K562 (cell line): ENCODE data around the gene HLF. TPM values are rescaled to one million over a fixed set of nuclear protein-coding genes. Genes with fewer than 3 reads are reported as not detected.

Source experiments
- ATAC-seq: fragments of 200-7000 bp; cut with Tn5 transposase; 3 replicates; pipeline ENCODE4 v1.9.1; 2020; ENCODE audit warnings: moderate library complexity
- BruUV-seq: library from RNA; stranded (reverse); fragments of 400-500 nt; replicated peaks from 2 replicates; lab custom pipeline; 2021; lab: Mats Ljungman, UMichigan
- CTCF ChIA-PET: fragments of 300-600 bp; formaldehyde crosslinking; extraction: SDS; loops from one replicate; lab custom pipeline; 2021; ENCODE audit warnings: low intra/inter-chr PET ratio; lab: Yijun Ruan, JAX
- POLR2A ChIA-PET: fragments of 300-600, 350-650 bp; sonication (Branson Sonifier 250); formaldehyde crosslinking; extraction: SDS; loops from one replicate; lab custom pipeline; 2021; ENCODE audit warnings: antibody characterized with exemption, inconsistent platforms; lab: Yijun Ruan, JAX
- DNase-seq, 4 experiments: peaks; one replicate each; pipeline versions ENCODE4 v3.0.0 to v3.0.0-alpha.2; 2011 to 2018; ENCODE audit warnings: low spot score in 3 of 4, mixed read lengths in 3 of 4; ENCODE audit errors: extremely low read depth in 1 of 4
- FAIRE-seq: peaks from 2 replicates; lab custom pipeline; 2011; peaks lifted over from hg19 to GRCh38; lab: Jason Lieb, UNC
- H2AFZ ChIP-seq: 2 replicates; pipeline ENCODE4 v1.6.0; 2011; ENCODE audit warnings: low read depth, low read length, control low read depth, inconsistent platforms
- H3K27ac ChIP-seq: fragments of 200-600 bp; 3 replicates; pipeline ENCODE4 v1.8.0; 2011; ENCODE audit warnings: low read depth, mild to moderate bottlenecking, control low read depth, inconsistent platforms, low read length, moderate library complexity, mixed read lengths; ENCODE audit errors: extremely low read depth
- H3K27me3 ChIP-seq, 2 experiments: fragments of 300-600 bp in 1 of 2; 2 replicates in 1 of 2; 3 replicates in 1 of 2; pipeline versions ENCODE4 v1.6.0 to v1.8.0; 2011; ENCODE audit warnings: inconsistent platforms in 2 of 2, low read length in 2 of 2, mild to moderate bottlenecking in 1 of 2, mixed read lengths in 1 of 2, moderate library complexity in 1 of 2; ENCODE audit not compliant: control insufficient read depth in 2 of 2, insufficient read depth in 2 of 2
- H3K36me3 ChIP-seq: fragments of 300-600 bp; 3 replicates; pipeline ENCODE4 v1.8.0; 2011; ENCODE audit warnings: mild to moderate bottlenecking, low read length, inconsistent platforms; ENCODE audit not compliant: control insufficient read depth, insufficient read depth
- H3K4me1 ChIP-seq, 2 experiments: fragments of 200-600 bp in 1 of 2; replicated peaks in 1 of 2; 2 replicates in 1 of 2; 3 replicates in 1 of 2; pipeline versions ENCODE4 v1.5.1 to v1.8.0; 2011; ENCODE audit warnings: inconsistent platforms in 2 of 2, low read length in 2 of 2, mild to moderate bottlenecking in 1 of 2, mixed read lengths in 1 of 2, moderate library complexity in 1 of 2; ENCODE audit not compliant: control insufficient read depth in 2 of 2, insufficient read depth in 2 of 2
- H3K4me2 ChIP-seq: 2 replicates; pipeline ENCODE4 v1.6.1; 2011; ENCODE audit warnings: low read length, control low read depth, inconsistent platforms, mixed read lengths; ENCODE audit not compliant: insufficient read depth
- H3K4me3 ChIP-seq: fragments of 200-600 bp; sonication (generic), shearing (Covaris generic); 2 replicates; pipeline ENCODE4 v1.5.1; 2016; ENCODE audit warnings: control low read depth, inconsistent platforms
- H3K79me2 ChIP-seq: fragments of 200-600 bp; 3 replicates; pipeline ENCODE4 v1.8.0; 2011; ENCODE audit warnings: low read length, inconsistent platforms; ENCODE audit not compliant: control insufficient read depth, insufficient read depth
- H3K9ac ChIP-seq, 2 experiments: 2 replicates each; pipeline versions ENCODE4 v1.6.0 to v1.6.1; 2011; ENCODE audit warnings: low read depth in 2 of 2, low read length in 2 of 2, control low read depth in 1 of 2, inconsistent platforms in 1 of 2, mild to moderate bottlenecking in 1 of 2, mixed read lengths in 1 of 2; ENCODE audit not compliant: insufficient read depth in 1 of 2
- H3K9me1 ChIP-seq: one replicate; pipeline ENCODE4 v1.6.0; 2011; ENCODE audit warnings: inconsistent platforms, mild to moderate bottlenecking, low read length, moderate library complexity; ENCODE audit not compliant: control insufficient read depth, insufficient read depth
- H3K9me3 ChIP-seq: replicated peaks from 2 replicates; pipeline ENCODE4 v1.5.1; 2011; ENCODE audit warnings: low read depth, low read length, inconsistent platforms; ENCODE audit not compliant: control insufficient read depth, insufficient read depth
- H4K20me1 ChIP-seq: replicated peaks from 2 replicates; pipeline ENCODE4 v1.6.1; 2011; ENCODE audit warnings: low read length, inconsistent platforms, mixed read lengths; ENCODE audit not compliant: control insufficient read depth, insufficient read depth
- CTCF ChIP-seq, 3 experiments: IDR thresholded peaks in 2 of 3; conservative IDR thresholded peaks in 1 of 3; 2 replicates each; pipeline ENCODE4 v1.5.1; 2011 to 2012; ENCODE audit warnings: low read length in 3 of 3, mild to moderate bottlenecking in 3 of 3, control low read depth in 2 of 3, improper control_type of control experiment in 1 of 3, inconsistent platforms in 1 of 3, low read depth in 1 of 3, mixed read lengths in 1 of 3, moderate library complexity in 1 of 3; ENCODE audit not compliant: insufficient read depth in 2 of 3
- DACH1 ChIP-seq: fragments of 450-650 bp; IDR thresholded peaks from 2 replicates; pipeline ENCODE4 v1.6.1; 2018; ENCODE audit not compliant: partially characterized antibody
- ETV1 ChIP-seq: fragments of 450-650 bp; conservative IDR thresholded peaks from 2 replicates; pipeline ENCODE4 v1.6.1; 2016; ENCODE audit warnings: missing genetic modification characterization, control low read depth, low read depth, missing compliant biosample characterization
- HMGN3 ChIP-seq: IDR thresholded peaks from 2 replicates; pipeline ENCODE4 v1.6.1; 2011; ENCODE audit warnings: borderline replicate concordance, low read depth, mild to moderate bottlenecking, mixed read lengths, low read length; ENCODE audit not compliant: insufficient read length; ENCODE audit errors: extremely low read depth
- HOXB6 ChIP-seq: fragments of 250-450 bp; sonication (Bioruptor Pico); IDR thresholded peaks from 2 replicates; pipeline ENCODE4 v1.5.1; 2022; ENCODE audit warnings: mild to moderate bottlenecking, borderline replicate concordance
- MIER1 ChIP-seq: fragments of 450-650 bp; IDR thresholded peaks from 2 replicates; pipeline ENCODE4 v1.6.1; 2016; ENCODE audit warnings: antibody characterized with exemption, mild to moderate bottlenecking, low read depth
- NELFE ChIP-seq: IDR thresholded peaks from 2 replicates; pipeline ENCODE4 v1.6.1; 2011; ENCODE audit warnings: mild to moderate bottlenecking; ENCODE audit not compliant: insufficient read depth, insufficient read length
- NFYB ChIP-seq: IDR thresholded peaks from 2 replicates; pipeline ENCODE4 v1.6.1; 2011; ENCODE audit warnings: mild to moderate bottlenecking, moderate library complexity; ENCODE audit not compliant: insufficient read length; ENCODE audit errors: extremely low read depth
- SRSF3 ChIP-seq: fragments of 200-400 bp; formaldehyde crosslinking; IDR thresholded peaks from 2 replicates; pipeline ENCODE4 v1.6.1; 2016; ENCODE audit warnings: mild to moderate bottlenecking, low read length, moderate library complexity; ENCODE audit not compliant: insufficient read depth
- ZNF408 ChIP-seq: fragments of 250-450 bp; sonication (Bioruptor Pico); IDR thresholded peaks from 2 replicates; pipeline ENCODE4 v1.4.0; 2020; ENCODE audit warnings: low read depth, mild to moderate bottlenecking, moderate library complexity
- ZNF766 ChIP-seq: fragments of 200-800 bp; sonication (Bioruptor generic); conservative IDR thresholded peaks from 2 replicates; pipeline ENCODE4 v1.6.1; 2016; ENCODE audit warnings: missing genetic modification characterization, missing compliant biosample characterization
- WGBS: fragments of 100-300 bp; shearing (Covaris generic); methylation state at CpG from one replicate; pipeline ENCODE4 v1.1.6; 2016; ENCODE audit warnings: low coverage, mixed read lengths; ENCODE audit not compliant: insufficient coverage; ENCODE audit errors: missing lambda C conversion rate; 5-methylcytosine and 5-hydroxymethylcytosine counted together
- in situ Hi-C: fragments of 300-500 bp; cut with MboI; formaldehyde crosslinking; loops from 4 replicates; pipeline ENCODE4 v1.15.0; 2018; ENCODE audit warnings: inconsistent platforms, mixed read lengths
- intact Hi-C: fragments of 100-400 bp; cut with micrococcal nuclease; formaldehyde crosslinking; loops from 2 replicates; pipeline ENCODE4 v1.14.2; 2022
- polyA plus RNA-seq, 8 experiments: library from polyadenylated mRNA; depleted of rRNA in 4 of 8; stranded (reverse) in 5 of 8; unstranded in 3 of 8; fragments of >200 nt; fragmentation: Nextera tagmentation in 2 of 8; fragmentation: Illumina TruSeq in 1 of 8; extraction: Ambion mirVana in 2 of 8; extraction: Trizol in 1 of 8; gene quantifications; 2 replicates each; pipeline versions ENCODE4 v1.2.1 to v1.2.3, GENCODE V29; 2011 to 2014; ENCODE audit warnings: inconsistent platforms in 1 of 8, missing spikeins in 1 of 8
- total RNA-seq, 7 experiments: library from RNA; depleted of rRNA in 6 of 7; stranded (reverse); fragments of >200 nt in 6 of 7; fragmentation: Illumina TruSeq in 2 of 7; extraction: Trizol in 2 of 7; gene quantifications; 2 replicates each; pipeline versions ENCODE4 v1.2.1 to v1.2.3, GENCODE V29; 2011 to 2021; ENCODE audit warnings: low replicate concordance in 1 of 7

The HLF gene
- total and polyA plus RNA-seq, 9 of the 15 experiments (the other 6 are each of a cell fraction or from before 2014, with no cell fraction given) = 0.03 to 0.24 (median 0.09) TPM

DNA sequence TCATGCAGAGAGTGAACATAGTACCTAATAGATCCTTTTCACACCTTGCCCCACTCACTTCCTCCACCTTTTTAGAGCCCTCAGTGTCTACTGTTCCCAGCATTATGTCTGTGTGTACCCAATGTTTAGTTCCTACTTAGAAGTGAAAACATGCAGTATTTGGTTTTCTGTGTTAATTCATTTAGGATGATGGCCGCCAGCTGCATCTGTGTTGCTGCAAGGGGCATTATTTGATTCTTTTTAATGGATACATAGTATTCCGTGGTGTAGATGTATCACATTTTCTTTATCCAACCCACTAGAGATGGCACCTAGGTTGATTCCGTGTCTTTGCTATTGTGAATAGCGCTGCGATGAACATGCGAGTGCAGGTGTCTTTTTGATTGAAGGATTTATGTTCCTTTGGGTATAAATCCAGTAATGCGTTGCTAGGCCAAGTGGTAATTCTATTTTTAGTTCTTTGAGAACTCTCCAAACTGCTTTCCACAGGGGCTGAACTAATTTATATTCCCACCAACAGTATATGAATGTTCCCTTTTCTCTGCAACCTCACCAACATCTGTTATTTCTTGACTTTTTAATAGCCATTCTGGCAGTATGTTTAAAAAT, 47.1 kb downstream of the HLF start (continued):
- no peak for TF ChIP-seq HOXB6 (CRISPR knock-in tag)

DNA sequence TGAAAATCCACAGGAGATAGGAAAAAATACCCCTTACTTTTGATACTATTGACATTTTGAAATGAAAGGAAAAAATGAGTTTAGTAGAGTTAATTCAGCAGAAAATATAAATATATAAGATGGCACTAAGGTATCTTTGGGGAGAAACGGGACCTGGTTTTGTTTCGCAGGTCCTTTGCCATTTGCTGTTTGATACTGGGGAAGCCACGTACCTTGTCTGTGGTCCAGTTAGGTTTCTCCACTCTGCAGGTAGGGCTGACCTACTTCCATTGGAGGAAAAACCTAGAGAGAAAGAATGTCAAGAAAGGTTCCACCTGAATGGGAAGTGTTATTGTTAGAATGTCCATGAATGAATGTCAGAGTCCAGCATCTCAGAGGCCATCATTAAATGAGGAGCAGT, 48.1 kb downstream of the HLF start:
- H3K36me3 ChIP-seq = no peaks in the 10 kb centered on the region

More for the DNA sequence above, 48.1 kb downstream of the HLF start:
- TF ChIP-seq HMGN3 (no peak), ZNF766 (CRISPR knock-in tag) (no peak), MIER1 (no peak), ETV1 (tag) (no peak), NELFE (no peak), NFYB (no peak), ZNF408 (no peak), SRSF3 (no peak), DACH1 (no peak), CTCF (IDR thresholded peaks at IDR 0.05 in 2 of 3, conservative IDR thresholded peaks at IDR 0.05 in 1 of 3; ENCODE audit: insufficient read depth in 2 of 3, low read depth in 1 of 3, low read length in 3 of 3) (no peak)
- Histone ChIP-seq H3K27me3 (no peaks in the 10 kb centered on the region), H2AFZ (no peak overlapping the region), H3K79me2 (no peaks in the 10 kb centered on the region), H3K27ac (no peak overlapping the region), H3K4me3 (no peak overlapping the region), H3K4me1 (no peaks in the 10 kb centered on the region), H3K9ac (no peak overlapping the region), H3K9me1 (no peaks in the 10 kb centered on the region), H4K20me1 (no peaks in the 10 kb centered on the region), H3K9me3 (no peaks in the 10 kb centered on the region), H3K4me2 (no peak overlapping the region)
- DNase-seq = no peak
- in situ Hi-C loops (no loop called here), intact Hi-C loops (no loop called here)
- BruUV-seq = no TSS peak
- ChIA-PET CTCF (no interaction called here), POLR2A (no interaction called here)
- no peak for ATAC-seq
- FAIRE-seq = no peak
- WGBS = 24% methylated on average over 3 of the region's 3 CpGs
